HG03378 (cell line): ENCODE measurements around the gene DLGAP1.

Source experiments
- ATAC-seq: cut with Tn5 transposase; IDR thresholded peaks from one replicate; pipeline ENCODE4 v1.9.1; 2021; ENCODE audit warnings: mild to moderate bottlenecking, moderate library complexity; ENCODE audit not compliant: unreplicated experiment

The DLGAP1 gene

DNA sequence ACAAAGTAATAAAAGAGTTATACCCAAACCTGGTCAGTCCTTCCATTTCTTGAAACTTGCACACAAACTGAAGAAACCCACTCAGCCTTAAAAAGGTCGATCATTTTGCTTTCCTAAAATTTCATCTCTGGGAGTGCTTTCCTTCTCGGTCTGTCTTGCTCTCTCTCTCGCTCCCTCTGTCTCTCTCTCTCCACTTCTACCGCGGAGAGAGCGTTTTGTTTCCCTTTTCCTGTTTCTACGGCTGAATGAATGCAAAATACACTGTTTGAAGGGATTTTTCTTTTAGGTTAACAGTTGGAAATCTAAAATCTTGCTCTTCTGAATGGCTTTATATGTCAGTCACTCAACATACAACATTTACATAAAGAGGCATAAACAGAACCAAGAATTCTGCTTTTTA is 581.0 kb downstream of the DLGAP1 start:
- no peak for ATAC-seq

DNA sequence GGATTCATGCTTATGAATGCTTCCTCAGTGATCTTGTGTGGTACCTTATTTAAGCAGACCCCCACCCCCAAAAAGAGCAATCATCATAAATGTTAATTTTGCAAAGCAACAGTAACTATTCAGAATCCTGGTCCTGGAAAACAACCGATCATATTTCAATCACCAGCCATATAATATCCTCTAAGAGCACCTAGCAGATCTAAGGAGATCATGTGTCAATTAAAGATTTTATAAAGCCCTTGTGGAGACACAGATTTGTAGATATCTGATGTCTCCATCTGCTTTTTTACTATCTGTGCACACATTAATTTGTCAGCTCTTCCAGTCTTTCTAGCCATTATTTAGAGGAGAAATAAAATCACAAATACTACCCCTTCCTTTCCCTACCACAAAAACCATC is 581.4 kb downstream of the DLGAP1 start:
- no peak for ATAC-seq

DNA sequence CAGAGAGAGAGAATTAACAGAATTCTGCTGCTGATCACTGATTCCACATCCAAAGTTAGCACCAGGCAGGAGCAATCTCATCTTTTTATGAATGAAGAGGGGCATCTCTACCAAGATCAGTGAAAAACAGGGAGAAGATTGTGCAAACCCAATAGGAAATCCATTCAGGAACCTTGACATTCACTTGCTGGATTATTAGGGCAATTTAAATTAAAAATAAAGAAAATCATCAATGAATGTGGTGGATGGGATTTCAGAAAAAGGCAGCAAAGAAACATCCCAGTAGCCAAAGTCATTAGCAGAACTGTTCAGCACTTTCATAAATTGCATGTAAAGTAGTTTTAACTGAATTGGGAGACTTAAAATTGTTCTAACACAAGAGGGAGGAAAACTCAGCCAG is 581.9 kb downstream of the DLGAP1 start:
- no peak for ATAC-seq

DNA sequence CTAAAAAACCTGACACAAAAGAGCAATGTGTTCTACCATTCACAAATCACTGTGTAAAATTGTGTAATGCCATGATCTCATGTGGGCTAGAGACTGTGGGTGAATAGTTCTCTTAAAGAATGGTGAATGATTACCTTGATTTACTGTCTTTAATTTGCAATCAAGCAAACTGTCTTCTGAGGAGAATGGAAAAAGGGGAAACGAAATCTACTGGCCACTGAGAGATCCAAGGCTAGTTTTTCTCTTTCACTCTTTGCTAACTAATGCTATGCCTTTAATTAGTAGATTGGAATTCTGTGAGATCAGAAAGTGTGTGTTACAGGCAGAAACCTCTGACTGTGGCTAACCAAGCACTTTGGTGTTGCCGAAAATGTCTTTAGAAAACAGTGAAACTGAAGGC is 582.5 kb downstream of the DLGAP1 start:
- ATAC-seq = no peak

DNA sequence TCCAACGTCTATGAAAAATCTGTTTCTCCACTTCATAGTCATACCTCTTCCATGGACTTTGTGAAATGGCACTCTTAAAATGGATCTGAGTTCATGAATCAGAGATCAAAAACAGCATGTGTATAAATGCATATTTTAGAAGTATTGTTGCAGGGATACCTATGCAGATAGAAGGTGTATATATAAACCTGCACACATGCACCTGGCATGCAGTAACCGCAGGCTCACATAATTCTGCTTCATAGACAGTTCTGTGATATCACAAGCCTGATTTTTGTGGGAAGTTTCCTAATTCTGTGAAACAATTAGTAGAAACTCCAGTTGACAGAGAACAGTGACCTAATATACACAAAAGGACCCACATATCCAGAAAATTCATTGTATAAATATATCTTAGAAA is 583.4 kb downstream of the DLGAP1 start:
- no peak for ATAC-seq

DNA sequence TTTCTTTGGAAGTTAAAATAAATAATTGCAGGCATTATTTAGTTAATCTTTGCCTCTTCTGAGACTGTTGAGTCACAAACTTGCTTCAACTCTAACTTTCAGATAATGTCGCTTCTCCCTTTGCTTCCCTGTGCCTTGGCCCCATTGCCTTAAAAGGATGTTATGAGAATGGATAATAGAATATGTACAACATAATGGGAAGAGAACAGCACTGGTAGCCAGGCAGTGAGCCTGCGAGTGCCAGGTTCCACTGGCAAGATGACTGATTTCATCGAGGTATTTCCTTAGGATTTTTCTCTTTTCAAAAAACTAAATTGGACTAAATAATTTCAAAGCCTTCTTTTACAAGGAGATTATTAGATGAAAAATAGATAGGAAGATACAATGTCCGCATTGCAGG is 584.2 kb downstream of the DLGAP1 start:
- no peak for ATAC-seq

- no peak for ATAC-seq
Observed at GRCh38 chr18:3869848-3870247, 585.3 kb downstream of the DLGAP1 start.

GRCh38 chr18:3867864-3868311 is 587.2 kb downstream of the DLGAP1 start:
- ATAC-seq = no peak

DNA sequence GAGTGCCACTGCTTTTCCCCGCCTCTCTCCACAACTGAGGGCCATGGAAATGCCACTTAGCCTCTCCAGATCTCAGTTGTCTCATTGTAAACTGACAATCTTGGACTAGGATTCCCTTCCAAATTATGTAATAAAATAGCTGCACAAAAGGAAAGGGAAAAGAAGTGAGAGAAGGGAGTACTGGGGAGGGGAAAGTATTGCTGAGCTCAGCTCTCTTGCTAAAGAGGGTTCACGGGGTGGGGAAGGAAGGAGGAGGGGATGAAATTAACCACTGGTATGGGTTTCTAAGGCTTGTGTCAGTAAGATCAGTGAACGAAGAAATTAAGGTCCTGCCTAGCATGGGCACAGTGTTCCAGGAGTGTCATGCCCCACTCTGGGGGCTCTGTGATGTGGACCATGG is 587.9 kb downstream of the DLGAP1 start:
- ATAC-seq = no peak

DNA sequence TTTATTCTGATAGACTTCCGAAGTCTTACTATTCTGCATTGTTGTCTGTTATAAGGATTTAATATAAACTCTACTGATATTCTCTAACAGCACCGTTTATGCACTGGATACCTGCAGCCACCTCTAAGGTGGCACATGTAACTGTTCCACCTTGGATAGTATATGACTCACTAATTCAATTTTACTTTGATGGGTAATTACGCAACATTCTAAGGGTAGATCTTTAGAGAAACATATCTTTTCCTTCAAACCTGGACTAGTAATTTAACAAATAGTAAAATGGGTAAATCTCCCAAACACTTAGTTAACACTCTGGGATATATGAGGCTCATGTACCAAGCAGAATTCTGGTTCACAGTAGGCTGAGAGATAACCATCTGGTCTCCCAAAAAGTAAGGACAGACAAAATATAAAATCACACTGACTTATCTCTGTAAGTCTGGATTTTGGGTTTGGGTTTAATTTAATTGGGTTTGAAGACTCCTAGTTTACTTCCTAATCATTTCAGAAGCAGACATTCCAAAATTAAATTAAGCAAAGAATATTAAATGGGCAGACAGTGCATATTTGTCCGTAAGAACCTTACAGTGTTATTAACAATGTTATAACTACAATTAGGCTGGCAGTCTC is 590.3 kb downstream of the DLGAP1 start:
- no peak for ATAC-seq

DNA sequence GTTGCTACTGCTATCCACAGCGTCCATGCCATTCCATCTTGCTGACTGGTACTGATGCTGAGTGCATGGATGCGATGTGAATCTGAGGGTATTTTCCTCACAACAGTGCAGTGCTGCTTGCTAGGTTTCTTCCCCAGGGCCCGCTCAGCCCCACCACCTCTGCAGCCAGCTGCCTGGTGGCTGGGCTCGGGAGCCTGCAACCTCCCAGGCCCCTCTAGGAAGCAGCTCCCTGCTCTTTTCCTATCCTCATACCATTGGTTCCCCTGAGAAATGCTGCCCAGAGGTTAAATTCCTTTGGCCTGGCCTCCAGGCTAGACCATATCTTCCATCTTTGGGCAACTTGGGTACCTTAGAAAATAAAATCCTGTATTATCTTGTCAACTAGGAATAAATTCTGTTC is 591.5 kb downstream of the DLGAP1 start:
- ATAC-seq = no peak

DNA sequence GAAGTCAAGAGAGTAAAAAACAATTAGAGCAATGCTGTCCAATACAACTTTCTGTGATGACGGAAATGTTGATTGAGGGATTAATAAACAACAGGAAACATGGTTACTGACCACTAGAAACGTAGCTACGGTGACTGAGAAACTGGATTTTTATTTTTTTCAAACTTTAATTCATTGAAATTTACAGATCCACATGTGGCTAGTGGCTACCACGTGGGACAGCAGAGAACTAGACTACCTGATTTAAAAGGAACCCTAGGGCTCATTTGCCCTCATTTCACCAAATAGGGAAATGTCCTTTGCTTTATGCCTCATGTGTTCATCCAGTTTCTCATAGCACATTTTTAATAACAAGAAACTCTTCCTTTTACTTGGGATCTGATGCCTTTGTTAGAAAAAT is 592.1 kb downstream of the DLGAP1 start:
- no peak for ATAC-seq

DNA sequence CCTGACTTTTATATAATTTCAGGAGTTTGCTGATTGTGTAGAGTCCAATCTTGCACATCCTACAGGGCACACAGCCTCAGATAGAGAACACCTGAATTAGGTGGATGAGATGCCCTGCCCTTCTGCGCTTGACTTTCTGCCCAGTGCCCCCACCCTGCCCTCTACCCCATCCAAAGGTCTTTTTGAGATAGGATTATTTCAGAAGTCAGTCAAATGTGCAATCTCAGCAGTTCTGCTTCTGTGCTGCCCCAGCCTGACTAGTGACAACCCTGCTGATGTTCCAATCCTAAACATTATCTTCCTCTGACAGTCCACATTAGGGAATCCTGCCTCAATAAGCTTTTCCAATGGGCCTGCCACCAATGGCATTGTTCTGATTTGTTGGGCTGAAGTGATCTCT is 593.6 kb downstream of the DLGAP1 start:
- ATAC-seq = no peak

DNA sequence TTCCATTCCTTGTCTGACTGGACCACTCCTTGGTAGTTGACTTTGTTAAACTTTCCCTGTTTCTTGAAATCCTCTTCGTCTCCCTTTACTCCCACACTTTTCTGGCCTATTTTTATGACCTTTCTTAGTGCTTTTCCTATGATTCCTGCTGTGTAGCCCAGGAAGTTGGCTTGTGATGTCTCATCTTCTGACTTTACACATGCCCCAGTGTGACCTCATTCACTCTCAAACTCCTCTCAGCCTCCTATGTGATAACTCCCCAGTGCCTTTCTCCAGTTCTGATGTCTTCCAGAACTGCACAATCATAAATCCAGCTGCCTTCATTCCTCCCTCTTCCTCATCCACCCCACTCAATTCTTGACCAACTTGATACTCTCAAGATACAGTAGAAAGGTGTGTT is 597.6 kb downstream of the DLGAP1 start:
- no peak for ATAC-seq

DNA sequence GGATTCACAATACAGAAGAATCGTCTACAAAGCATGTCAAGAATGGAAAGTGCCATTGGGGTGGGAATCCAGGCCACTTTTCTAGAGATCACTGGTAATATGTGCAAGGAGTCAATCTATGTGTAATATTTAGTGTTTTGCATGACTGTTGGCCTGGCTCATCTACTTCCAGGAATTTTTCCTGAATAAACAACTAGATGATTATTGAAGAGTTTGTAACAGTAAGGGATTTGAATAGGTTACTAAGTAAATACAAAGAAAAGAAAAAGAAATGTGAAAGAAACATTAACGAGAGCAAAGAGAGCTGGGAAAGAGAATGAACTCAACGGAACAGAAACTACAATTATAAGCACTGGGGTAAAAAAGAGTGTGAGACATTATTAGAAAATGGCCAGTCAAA is 599.1 kb downstream of the DLGAP1 start:
- ATAC-seq = no peak

GRCh38 chr18:3852321-3852720 is 602.8 kb downstream of the DLGAP1 start:
- no peak for ATAC-seq

GRCh38 chr18:3851159-3851558 is 603.9 kb downstream of the DLGAP1 start:
- ATAC-seq = no peak

GRCh38 chr18:3848316-3848715 is 606.8 kb downstream of the DLGAP1 start:
- no peak for ATAC-seq

DNA sequence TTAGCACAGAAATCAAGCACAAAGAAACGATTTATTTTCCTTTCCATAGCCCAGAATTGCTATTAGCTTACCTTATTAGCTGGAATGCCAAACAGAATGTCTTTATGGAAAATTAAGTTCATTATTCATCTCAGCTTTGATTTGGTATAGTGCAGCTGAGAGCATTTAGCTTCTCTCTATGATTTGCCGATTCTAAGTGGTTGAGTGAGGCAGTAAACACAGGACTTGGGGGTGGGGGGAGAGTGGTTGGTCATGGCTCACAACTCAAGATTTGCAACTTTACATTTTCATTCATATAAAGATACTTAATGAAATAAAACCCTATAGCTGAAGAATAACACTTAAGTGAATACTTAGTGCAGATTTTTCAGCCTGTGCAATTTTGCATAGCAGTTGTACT is 609.9 kb downstream of the DLGAP1 start:
- no peak for ATAC-seq

- ATAC-seq = no peak
Observed at GRCh38 chr18:3842844-3843243, 612.3 kb downstream of the DLGAP1 start.

DNA sequence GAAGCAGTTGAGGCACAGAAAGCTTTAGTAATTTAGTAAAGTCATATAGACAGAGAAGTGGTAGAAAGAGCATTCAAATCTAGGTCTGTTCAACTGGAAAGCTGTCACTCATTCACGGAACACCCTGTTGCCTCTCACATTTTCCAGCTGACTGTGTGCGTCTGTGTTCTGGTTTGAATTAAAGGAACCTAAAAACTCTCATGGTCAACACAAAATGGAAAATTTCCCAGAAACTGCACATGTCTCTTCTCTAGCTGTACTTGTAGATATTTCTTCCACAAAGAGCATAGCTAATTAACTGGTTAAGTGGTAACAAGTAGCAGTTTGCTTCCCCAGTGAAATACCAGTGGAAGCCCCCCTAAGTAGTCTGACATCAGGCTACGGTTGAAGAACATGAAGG is 614.3 kb downstream of the DLGAP1 start:
- no peak for ATAC-seq

DNA sequence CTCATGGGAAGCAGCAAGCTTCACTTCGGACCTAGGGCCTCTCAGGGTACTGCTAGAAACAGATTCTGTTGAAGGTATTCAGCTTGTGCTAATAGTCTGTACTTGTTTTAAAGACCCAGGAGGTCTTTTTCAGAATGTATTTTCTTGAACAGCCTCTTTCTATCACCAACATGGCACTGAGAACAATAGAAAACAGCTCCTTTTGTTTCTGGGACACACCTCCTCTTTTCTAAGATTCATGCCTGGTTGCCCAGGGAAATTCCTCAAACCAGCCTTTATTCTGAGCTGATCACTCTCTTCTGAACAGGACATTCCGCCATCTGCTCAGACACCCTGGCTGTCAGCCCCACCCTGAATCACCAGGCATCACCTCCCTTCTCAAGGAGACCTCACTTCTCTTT is 615.5 kb downstream of the DLGAP1 start:
- ATAC-seq = no peak
